IPS DF 6.9 (cell line): ENCODE results near the gene TNFRSF19.

Source experiments
- DNase-seq: peaks from one replicate; pipeline ENCODE4 v3.0.0-alpha.2; 2013; ENCODE audit warnings: low read depth, low spot score
- H3K27ac ChIP-seq: one replicate; pipeline ENCODE4 v1.5.1; 2013; ENCODE audit warnings: low read length, control low read depth
- H3K27me3 ChIP-seq: 2 replicates; pipeline ENCODE4 v1.6.1; 2013; ENCODE audit warnings: mild to moderate bottlenecking, low read length; ENCODE audit not compliant: control insufficient read depth, insufficient read depth
- H3K36me3 ChIP-seq: 2 replicates; pipeline ENCODE4 v1.6.1; 2013; ENCODE audit warnings: low read length; ENCODE audit not compliant: control insufficient read depth, insufficient read depth
- H3K4me1 ChIP-seq: 2 replicates; pipeline ENCODE4 v1.6.1; 2013; ENCODE audit warnings: low read length; ENCODE audit not compliant: control insufficient read depth, insufficient read depth
- H3K4me3 ChIP-seq: 2 replicates; pipeline ENCODE4 v1.5.1; 2013; ENCODE audit warnings: mild to moderate bottlenecking, low read length
- H3K9me3 ChIP-seq: 2 replicates; pipeline ENCODE4 v1.6.1; 2013; ENCODE audit warnings: low read length, inconsistent platforms; ENCODE audit not compliant: control insufficient read depth, insufficient read depth
- WGBS: extraction: QIAGEN DNeasy Blood & Tissue Kit; methylation state at CpG from one replicate; pipeline ENCODE4 v1.1.7; 2013; ENCODE audit warnings: mixed read lengths, missing lambda C conversion rate; ENCODE audit not compliant: insufficient read length, insufficient coverage; 5-methylcytosine and 5-hydroxymethylcytosine counted together

Gene TNFRSF19

GRCh38 chr13:23551213-23552008 is 18.8 kb upstream of the TNFRSF19 start:
- Histone ChIP-seq H3K9me3 (no peaks in the 10 kb centered on the region), H3K4me1 (no peaks in the 10 kb centered on the region; the same call in 1 of the 2 replicates), H3K36me3 (no peaks in the 10 kb centered on the region), H3K27me3 (no peaks in the 10 kb centered on the region), H3K4me3 (no peak overlapping the region), H3K27ac (no peak overlapping the region)
- no peak for DNase-seq
- no CpG with 5 or more reads among the region's 4 CpGs for WGBS

GRCh38 chr13:23552171-23552570 is 18.0 kb upstream of the TNFRSF19 start:
- Histone ChIP-seq H3K36me3 (no peaks in the 10 kb centered on the region), H3K9me3 (no peaks in the 10 kb centered on the region), H3K27me3 (no peaks in the 10 kb centered on the region), H3K27ac (no peak overlapping the region), H3K4me1 (no peaks in the 10 kb centered on the region; the same call in 1 of the 2 replicates), H3K4me3 (no peak overlapping the region)
- WGBS, result no CpG with 5 or more reads among the region's 1 CpG
- no peak for DNase-seq

- no peaks in the 10 kb centered on the region for H3K9me3 ChIP-seq
- no peak overlapping the region for H3K4me3 ChIP-seq
- no peaks in the 10 kb centered on the region for H3K27me3 ChIP-seq
- no CpG with 5 or more reads among the region's 2 CpGs for WGBS
- no peak overlapping the region for H3K27ac ChIP-seq
- H3K4me1 ChIP-seq, result no peaks in the 10 kb centered on the region; the same call in 1 of the 2 replicates
- H3K36me3 ChIP-seq, result no peaks in the 10 kb centered on the region
- no peak for DNase-seq
Measured at GRCh38 chr13:23552661-23553060, 17.6 kb upstream of the TNFRSF19 start.

GRCh38 chr13:23554000-23554399 is 16.2 kb upstream of the TNFRSF19 start:
- no peak for DNase-seq
- Histone ChIP-seq H3K27me3 (no peaks in the 10 kb centered on the region), H3K27ac (no peak overlapping the region), H3K9me3 (no peaks in the 10 kb centered on the region), H3K4me3 (no peak overlapping the region), H3K4me1 (peaks cover 1% of the 10 kb centered on the region), H3K36me3 (no peaks in the 10 kb centered on the region)
- no CpG with 5 or more reads among the region's 3 CpGs for WGBS

GRCh38 chr13:23557043-23557442 is 13.2 kb upstream of the TNFRSF19 start:
- 100% methylated on average over 5 of the region's 5 CpGs for WGBS
- Histone ChIP-seq H3K36me3 (no peaks in the 10 kb centered on the region), H3K4me3 (no peak overlapping the region), H3K27ac (no peak overlapping the region), H3K9me3 (no peaks in the 10 kb centered on the region), H3K4me1 (peaks cover 1% of the 10 kb centered on the region; the same call in 1 of the 2 replicates), H3K27me3 (no peaks in the 10 kb centered on the region)
- no peak for DNase-seq

GRCh38 chr13:23557733-23558132 is 12.5 kb upstream of the TNFRSF19 start:
- H3K9me3 ChIP-seq, result no peaks in the 10 kb centered on the region
- no peak for DNase-seq
- H3K4me3 ChIP-seq, result no peak overlapping the region
- H3K27ac ChIP-seq, result no peak overlapping the region
- H3K27me3 ChIP-seq, result no peaks in the 10 kb centered on the region
- no peaks in the 10 kb centered on the region for H3K36me3 ChIP-seq
- 100% methylated on average over 2 of the region's 2 CpGs for WGBS
- H3K4me1 ChIP-seq, result peaks cover 1% of the 10 kb centered on the region; the same call in 1 of the 2 replicates

- no CpG with 5 or more reads among the region's 14 CpGs for WGBS
- DNase-seq, result no peak
- Histone ChIP-seq H3K4me1 (peaks cover 1% of the 10 kb centered on the region; the same call in 1 of the 2 replicates), H3K9me3 (no peaks in the 10 kb centered on the region), H3K36me3 (no peaks in the 10 kb centered on the region), H3K27me3 (no peaks in the 10 kb centered on the region), H3K4me3 (no peak overlapping the region), H3K27ac (no peak overlapping the region)
Measured at GRCh38 chr13:23558675-23559536, 11.3 kb upstream of the TNFRSF19 start.

- Histone ChIP-seq H3K27ac (no peak overlapping the region), H3K4me3 (no peak overlapping the region), H3K36me3 (no peaks in the 10 kb centered on the region), H3K9me3 (no peaks in the 10 kb centered on the region), H3K4me1 (peaks cover 1% of the 10 kb centered on the region; the same call in 1 of the 2 replicates), H3K27me3 (no peaks in the 10 kb centered on the region)
- no CpG with 5 or more reads among the region's 7 CpGs for WGBS
- no peak for DNase-seq
Measured at GRCh38 chr13:23560571-23561089, 9.6 kb upstream of the TNFRSF19 start.

GRCh38 chr13:23561261-23561660 is 9.0 kb upstream of the TNFRSF19 start:
- H3K36me3 ChIP-seq, result no peaks in the 10 kb centered on the region
- peaks cover 1% of the 10 kb centered on the region; the same call in 1 of the 2 replicates for H3K4me1 ChIP-seq
- no peak overlapping the region for H3K4me3 ChIP-seq
- DNase-seq, result no peak
- H3K9me3 ChIP-seq, result no peaks in the 10 kb centered on the region
- no peak overlapping the region for H3K27ac ChIP-seq
- H3K27me3 ChIP-seq, result no peaks in the 10 kb centered on the region; the same call in 1 of the 2 replicates
- no CpG with 5 or more reads among the region's 3 CpGs for whole genome bisulfite sequencing

GRCh38 chr13:23563085-23563845 is 6.9 kb upstream of the TNFRSF19 start:
- no CpG with 5 or more reads among the region's 4 CpGs for WGBS
- H3K36me3 ChIP-seq, result no peaks in the 10 kb centered on the region
- peaks cover 1% of the 10 kb centered on the region; the same call in 1 of the 2 replicates for H3K4me1 ChIP-seq
- DNase-seq, result no peak
- no peak overlapping the region for H3K4me3 ChIP-seq
- H3K27me3 ChIP-seq, result no peaks in the 10 kb centered on the region; the same call in 1 of the 2 replicates
- no peak overlapping the region for H3K27ac ChIP-seq
- H3K9me3 ChIP-seq, result no peaks in the 10 kb centered on the region
